GM12892 (cell line): ENCODE data around the gene STK11.

ENCODE experiments used
- DNase-seq: peaks from one replicate; pipeline ENCODE4 v3.0.0; 2011; ENCODE audit not compliant: insufficient read length
- FAIRE-seq: peaks from 2 replicates; lab custom pipeline; 2011; peaks lifted over from hg19 to GRCh38; lab: Jason Lieb, UNC
- POLR2A ChIP-seq: IDR thresholded peaks from 2 replicates; pipeline ENCODE4 v1.6.1; 2011; ENCODE audit warnings: low read depth, low read length, control low read depth
- POLR2AphosphoS5 ChIP-seq: IDR thresholded peaks from 2 replicates; pipeline ENCODE4 v1.6.1; 2011; ENCODE audit warnings: low read depth, low read length, control low read depth
- TAF1 ChIP-seq: IDR thresholded peaks from 2 replicates; pipeline ENCODE4 v1.6.1; 2011; ENCODE audit warnings: low read depth, mild to moderate bottlenecking, control low read depth, low read length, borderline replicate concordance

STK11 gene

GRCh38 chr19:1267477-1268225 is 62.1 kb downstream of the STK11 start:
- FAIRE-seq (no peak), DNase-seq (no peak)
- TF ChIP-seq POLR2A (no peak), TAF1 (no peak), POLR2AphosphoS5 (no peak)

- FAIRE-seq (peak; percentile 17), DNase-seq (no peak)
- TF ChIP-seq TAF1 (no peak), POLR2AphosphoS5 (no peak), POLR2A (no peak)
These were observed 62.9 kb downstream of the STK11 start for GRCh38 chr19:1268226-1269064.

GRCh38 chr19:1269065-1269477 is 63.5 kb downstream of the STK11 start, which contains the start of gene CIRBP:
TSS of gene CIRBP (plus strand) at chr19:1269332. CDS start at chr19:1270934, 1,602 bp downstream.
- DNase-seq (peak; percentile 98), FAIRE-seq (peak; percentile 99)
- peak; percentile 98 for TF ChIP-seq POLR2A
- TF ChIP-seq TAF1 = peak; percentile 86
- TF ChIP-seq POLR2AphosphoS5 = peak; percentile 99

- TF ChIP-seq POLR2AphosphoS5 = peak; percentile 98
- TF ChIP-seq TAF1 = no peak; the same call in 1 of the 2 replicates
- peak; percentile 93 for TF ChIP-seq POLR2A
- FAIRE-seq (no peak), DNase-seq (peak; percentile 93)
These were observed 64.1 kb downstream of the STK11 start for GRCh38 chr19:1269478-1270212.

GRCh38 chr19:1270213-1270853 is 64.8 kb downstream of the STK11 start:
- DNase-seq (no peak), FAIRE-seq (no peak)
- TF ChIP-seq TAF1 = no peak
- no peak for TF ChIP-seq POLR2A
- TF ChIP-seq POLR2AphosphoS5 = no peak

GRCh38 chr19:1270854-1271527 is 65.4 kb downstream of the STK11 start:
- FAIRE-seq (no peak), DNase-seq (no peak)
- TF ChIP-seq POLR2AphosphoS5 = peak; percentile 83
- TF ChIP-seq POLR2A = peak; percentile 57; the same call in 1 of the 2 replicates
- TF ChIP-seq TAF1 = no peak

GRCh38 chr19:1271528-1272422 is 66.2 kb downstream of the STK11 start:
- no peak for FAIRE-seq
- DNase-seq = no peak

GRCh38 chr19:1272423-1273262 is 67.1 kb downstream of the STK11 start:
- TF ChIP-seq TAF1 = no peak
- no peak; the same call in 1 of the 2 replicates for TF ChIP-seq POLR2AphosphoS5
- no peak for TF ChIP-seq POLR2A
- DNase-seq (no peak), FAIRE-seq (no peak)

More at GRCh38 chr19:1271528-1272422, 66.2 kb downstream of the STK11 start:
- peak; percentile 45; the same call in 1 of the 2 replicates for TF ChIP-seq POLR2A
- no peak for TF ChIP-seq TAF1

GRCh38 chr19:1273263-1274041 is 67.9 kb downstream of the STK11 start:
- peak; percentile 79 for TF ChIP-seq POLR2A
- TF ChIP-seq POLR2AphosphoS5 = peak; percentile 90
- no peak for TF ChIP-seq TAF1
- FAIRE-seq (no peak), DNase-seq (no peak)
